ENCODE results near the gene PRR5L.

Gene PRR5L

GRCh38 chr11:36407356-36407755, 111.3 kb downstream of the PRR5L start:
- no peak for DNase-seq

- DNase-seq = no peak
Observed at GRCh38 chr11:36408498-36409136, 112.5 kb downstream of the PRR5L start.

- DNase-seq = no peak
Observed at GRCh38 chr11:36409152-36409816, 113.2 kb downstream of the PRR5L start.

GRCh38 chr11:36411202-36411640, 115.1 kb downstream of the PRR5L start:
- no peak for DNase-seq

GRCh38 chr11:36412781-36413383, 116.8 kb downstream of the PRR5L start:
- no peak for DNase-seq

GRCh38 chr11:36417154-36417553, 121.1 kb downstream of the PRR5L start:
- no peak for DNase-seq

- no peak for DNase-seq
Observed at GRCh38 chr11:36419791-36420424, 123.8 kb downstream of the PRR5L start.

GRCh38 chr11:36421546-36422155, 125.6 kb downstream of the PRR5L start:
- DNase-seq = no peak

- DNase-seq = no peak
Observed at GRCh38 chr11:36425561-36426081, 129.5 kb downstream of the PRR5L start.

- DNase-seq = no peak
Observed at GRCh38 chr11:36426226-36426848, 130.2 kb downstream of the PRR5L start.

GRCh38 chr11:36427079-36427478, 131.0 kb downstream of the PRR5L start:
- DNase-seq = no peak

- no peak for DNase-seq
Observed at GRCh38 chr11:36427876-36428275, 131.8 kb downstream of the PRR5L start.

GRCh38 chr11:36431429-36432092, 135.5 kb downstream of the PRR5L start:
- DNase-seq = no peak

GRCh38 chr11:36432093-36432469, 136.0 kb downstream of the PRR5L start:
- DNase-seq = no peak

- DNase-seq = no peak
Observed at GRCh38 chr11:36432738-36433137, 136.7 kb downstream of the PRR5L start.

- DNase-seq = no peak
Observed at GRCh38 chr11:36436064-36436463, 140.0 kb downstream of the PRR5L start.

GRCh38 chr11:36436589-36436988, 140.5 kb downstream of the PRR5L start:
- DNase-seq = no peak

GRCh38 chr11:36437413-36437812, 141.3 kb downstream of the PRR5L start:
- no peak for DNase-seq

- no peak for DNase-seq
Observed at GRCh38 chr11:36438126-36438525, 142.0 kb downstream of the PRR5L start.

- no peak for DNase-seq
Observed at GRCh38 chr11:36441610-36442208, 145.6 kb downstream of the PRR5L start.

GRCh38 chr11:36443661-36444060, 147.6 kb downstream of the PRR5L start:
- DNase-seq = no peak

GRCh38 chr11:36446135-36446534, 150.0 kb downstream of the PRR5L start:
- DNase-seq = no peak
